Measurements from ENCODE around the gene PDE3A.

DNA sequence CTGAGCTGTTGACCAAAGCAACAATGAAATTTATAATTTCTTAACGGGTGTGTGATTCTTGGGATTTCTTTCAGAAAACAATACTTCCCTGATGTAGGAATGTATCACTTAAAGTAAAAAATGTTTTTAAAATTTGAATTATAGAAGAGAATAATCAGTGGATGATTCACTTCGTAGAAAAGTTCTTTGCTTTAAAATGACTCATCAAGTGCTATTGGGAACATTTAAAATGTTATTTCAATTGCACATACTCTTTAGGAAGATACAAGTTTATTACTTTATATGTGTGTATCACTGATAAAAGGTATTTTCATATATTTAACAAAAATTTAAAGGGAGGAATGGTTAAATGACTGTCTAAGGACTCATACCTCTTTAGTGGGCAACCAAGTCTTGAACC lies 155.3 kb downstream of the PDE3A start:
- TF ChIP-seq, protein P1, sequence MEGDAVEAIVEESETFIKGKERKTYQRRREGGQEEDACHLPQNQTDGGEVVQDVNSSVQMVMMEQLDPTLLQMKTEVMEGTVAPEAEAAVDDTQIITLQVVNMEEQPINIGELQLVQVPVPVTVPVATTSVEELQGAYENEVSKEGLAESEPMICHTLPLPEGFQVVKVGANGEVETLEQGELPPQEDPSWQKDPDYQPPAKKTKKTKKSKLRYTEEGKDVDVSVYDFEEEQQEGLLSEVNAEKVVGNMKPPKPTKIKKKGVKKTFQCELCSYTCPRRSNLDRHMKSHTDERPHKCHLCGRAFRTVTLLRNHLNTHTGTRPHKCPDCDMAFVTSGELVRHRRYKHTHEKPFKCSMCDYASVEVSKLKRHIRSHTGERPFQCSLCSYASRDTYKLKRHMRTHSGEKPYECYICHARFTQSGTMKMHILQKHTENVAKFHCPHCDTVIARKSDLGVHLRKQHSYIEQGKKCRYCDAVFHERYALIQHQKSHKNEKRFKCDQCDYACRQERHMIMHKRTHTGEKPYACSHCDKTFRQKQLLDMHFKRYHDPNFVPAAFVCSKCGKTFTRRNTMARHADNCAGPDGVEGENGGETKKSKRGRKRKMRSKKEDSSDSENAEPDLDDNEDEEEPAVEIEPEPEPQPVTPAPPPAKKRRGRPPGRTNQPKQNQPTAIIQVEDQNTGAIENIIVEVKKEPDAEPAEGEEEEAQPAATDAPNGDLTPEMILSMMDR (IDR thresholded peaks at IDR 0.05; ENCODE audit: low read depth, low read length, poor library complexity, severe bottlenecking), result no peak
- TF ChIP-seq EZH2phosphoT487 (IDR thresholded peaks at IDR 0.05; ENCODE audit: borderline replicate concordance, low read length), result no peak

Data from DOHH2 (cell line).